ENCODE measurements around the gene LYZL6.

GRCh38 chr17:35931794-35932425 is 11.6 kb downstream of the LYZL6 start:
- TF ChIP-seq CTCF (IDR thresholded peaks at IDR 0.05) (no peak), POLR2A (IDR thresholded peaks at IDR 0.05) (no peak)

All from thyroid gland (tissue), 4 donors.